Measurements from ENCODE around the gene CBR3.
"Not testable (repeated sequence)": the region's sequence is repeated elsewhere in the genome, so short reads cannot be mapped to it uniquely, and the experiment has no call there.

Gene CBR3

DNA sequence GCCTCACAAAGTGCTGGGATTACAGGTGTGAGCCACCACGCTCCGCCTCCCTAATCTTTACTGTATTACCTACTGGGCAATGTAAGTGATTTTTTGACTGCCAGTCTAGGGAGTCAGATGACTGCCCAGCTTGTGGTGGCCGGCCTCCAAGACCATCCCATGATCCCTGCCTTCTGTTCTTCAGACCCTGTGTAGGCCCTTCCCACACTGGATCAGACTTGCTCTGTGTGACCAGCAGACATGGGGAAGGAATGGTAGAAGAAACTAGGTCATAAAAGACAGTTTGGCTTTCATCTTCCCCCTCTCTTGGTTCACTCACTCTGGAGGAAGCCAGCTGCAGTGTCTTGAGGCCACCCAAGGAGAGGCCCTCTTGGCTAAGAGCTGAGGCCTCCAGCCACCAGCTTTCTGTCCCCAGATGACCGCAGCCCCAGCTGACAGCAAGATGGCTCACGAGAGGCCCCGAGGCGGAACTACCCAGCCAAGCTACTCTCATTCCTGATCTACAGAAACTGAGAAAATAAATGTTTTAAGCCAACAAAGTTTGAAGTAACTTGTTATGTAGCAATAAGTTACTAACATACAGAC lies 14.5 kb upstream of the CBR3 start:
- DNase-seq = no peak

DNA sequence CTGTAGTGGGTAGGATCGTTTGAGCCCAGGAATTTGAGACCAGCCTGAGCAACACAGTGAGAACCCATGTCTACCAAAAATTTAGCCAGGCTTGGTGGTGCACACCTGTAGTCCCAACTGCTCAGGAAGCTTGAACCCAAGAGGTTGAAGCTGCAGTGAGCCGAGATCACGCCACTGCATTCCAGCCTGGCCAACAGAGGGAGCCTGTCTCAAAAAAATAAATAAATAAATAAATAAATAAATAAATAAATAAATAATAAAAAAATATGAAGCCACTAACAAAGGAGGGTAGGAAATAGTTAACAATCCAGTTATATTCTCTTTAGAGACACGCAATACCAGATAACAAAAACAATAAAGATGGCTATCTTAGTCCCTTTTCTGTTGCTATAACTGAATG lies 11.9 kb upstream of the CBR3 start:
- DNase-seq = no peak

DNA sequence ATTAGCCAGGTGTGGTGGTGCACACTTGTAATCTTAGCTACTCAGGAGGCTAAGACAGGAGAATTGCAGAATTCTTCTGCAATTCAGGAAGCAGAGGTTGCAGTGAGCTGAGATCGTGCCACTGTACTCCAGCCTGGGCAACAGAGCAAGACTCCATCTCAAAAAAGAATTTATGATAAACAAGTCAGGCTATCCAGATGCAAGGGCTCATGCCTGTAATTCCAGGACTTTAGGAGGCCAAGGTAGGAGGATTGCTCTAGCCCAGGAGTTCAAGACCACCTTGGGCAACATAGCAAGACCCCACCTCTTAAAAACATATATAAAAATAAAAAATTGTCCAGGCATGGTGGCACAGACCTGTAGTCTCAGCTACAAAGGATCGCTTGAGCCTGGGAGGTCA lies 10.5 kb upstream of the CBR3 start:
- DNase-seq = no peak

DNA sequence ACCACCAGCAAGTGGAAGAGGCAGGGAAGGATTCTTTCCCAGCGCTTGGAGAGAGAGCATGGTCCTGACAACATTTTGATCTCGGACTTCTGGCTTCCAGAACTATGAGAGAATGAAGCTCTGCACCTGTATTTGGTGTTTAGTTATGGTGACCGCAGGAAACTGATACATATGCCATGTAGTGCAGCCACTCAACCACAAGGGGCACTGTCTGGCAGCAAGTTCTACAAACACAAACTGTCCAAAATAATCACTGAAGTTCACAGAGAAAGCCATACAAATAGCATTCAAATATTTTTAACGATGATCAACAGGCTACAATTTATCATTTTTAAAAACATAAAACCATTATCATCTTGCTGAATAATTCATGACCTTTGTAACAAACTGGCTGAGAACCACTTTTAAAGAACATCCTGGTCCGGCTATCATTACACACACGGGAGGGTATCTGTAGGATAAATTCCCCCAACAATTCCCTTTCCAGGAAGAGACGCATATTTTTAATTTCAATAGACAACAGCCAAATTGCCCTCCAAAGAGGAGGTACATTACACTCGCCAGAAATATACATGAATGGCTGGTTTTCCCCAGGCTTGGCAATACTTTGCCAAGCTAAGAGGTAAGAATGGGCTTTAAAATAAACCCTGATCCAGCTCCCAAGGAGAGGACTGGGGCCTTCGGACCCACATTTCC lies 9.2 kb upstream of the CBR3 start:
- DNase-seq = no peak

DNA sequence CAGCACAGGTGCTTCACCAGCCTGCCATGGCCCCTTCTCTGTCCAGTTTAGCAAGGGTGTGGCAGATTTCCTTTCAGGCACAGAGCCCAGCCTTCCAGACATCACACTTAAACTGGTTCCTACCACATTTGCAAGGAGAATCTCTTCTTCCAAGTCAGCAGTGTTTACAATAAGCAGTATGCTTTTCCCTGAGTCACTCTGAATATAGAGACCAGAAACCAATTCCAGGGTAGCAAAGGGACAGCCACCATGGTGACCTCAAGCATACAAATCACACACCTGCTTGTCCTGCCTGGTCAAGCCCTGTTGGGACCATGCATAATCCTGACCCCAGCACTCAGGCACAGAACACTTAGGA lies 8.7 kb upstream of the CBR3 start:
- no peak for DNase-seq

DNA sequence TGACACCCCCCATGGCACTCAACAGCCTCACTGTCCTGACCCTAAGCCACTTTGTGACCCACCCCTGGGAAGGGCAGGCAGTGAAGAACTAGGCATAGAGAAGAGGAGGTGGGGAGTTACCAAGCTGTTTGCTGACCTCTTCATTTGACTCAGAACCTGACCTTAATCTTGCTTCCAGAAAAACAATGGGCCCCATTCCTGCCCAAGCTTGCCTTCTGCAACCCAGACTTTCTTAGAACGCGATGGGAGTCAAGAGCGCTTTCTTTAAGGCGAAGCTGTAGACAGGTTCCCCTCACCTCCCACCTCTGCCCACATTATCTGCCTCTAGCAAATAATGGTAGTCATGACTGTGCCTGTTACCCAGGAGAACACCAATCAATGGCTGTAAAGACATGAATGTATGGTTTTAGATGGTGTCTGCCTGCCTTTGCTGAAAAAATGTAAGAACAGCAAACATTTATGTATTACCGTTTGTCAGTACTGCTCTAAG lies 8.2 kb upstream of the CBR3 start:
- no peak for DNase-seq

DNA sequence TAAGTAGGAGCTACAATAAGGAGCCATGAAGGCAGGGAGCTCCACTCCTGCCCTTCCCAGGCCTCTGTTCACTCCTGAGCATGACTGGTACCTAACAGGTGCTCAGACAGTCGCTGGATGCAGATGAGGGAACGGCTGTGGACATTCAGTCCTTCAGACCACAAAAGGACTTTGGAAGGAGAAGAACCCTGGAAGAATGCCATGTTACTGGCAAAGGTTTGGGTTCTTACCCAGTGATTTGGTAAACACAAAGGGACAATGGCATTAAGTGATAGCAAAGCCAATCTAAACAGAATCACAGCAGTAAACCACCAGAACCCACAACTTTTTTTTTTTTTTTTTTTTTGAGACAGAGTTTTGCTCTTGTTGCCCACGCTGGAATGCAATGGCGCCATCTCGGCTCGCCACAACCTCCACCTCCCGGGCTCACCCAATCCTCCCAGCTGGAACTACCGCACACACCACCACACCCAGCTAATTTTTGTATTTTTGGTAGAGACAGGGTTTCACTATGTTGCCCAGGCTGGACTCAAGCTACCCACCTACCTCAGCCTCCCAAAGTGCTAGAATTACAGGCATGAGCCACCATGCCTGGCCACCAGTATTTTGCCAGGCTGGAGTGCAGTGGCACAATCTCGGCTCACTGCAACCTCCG lies 7.5 kb upstream of the CBR3 start:
- no peak for DNase-seq

DNA sequence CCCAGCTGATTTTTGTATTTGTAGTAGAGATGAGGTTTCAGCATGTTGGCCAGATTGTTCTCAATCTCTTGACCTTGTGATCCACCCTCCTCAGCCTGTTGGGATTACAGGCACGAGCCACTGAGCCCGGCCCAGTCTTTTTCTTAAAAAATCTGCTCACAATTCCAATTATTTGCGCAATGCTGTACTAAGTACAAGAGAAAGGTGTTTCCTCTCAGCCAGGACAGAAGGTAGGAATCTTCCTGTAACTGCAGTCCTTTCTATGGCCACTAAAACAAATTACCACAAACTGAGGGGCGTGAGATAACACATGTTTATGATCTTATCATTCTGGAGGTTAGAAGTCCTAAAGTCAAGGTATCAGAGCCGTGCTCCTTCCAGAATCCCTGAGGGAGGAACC lies 6.9 kb upstream of the CBR3 start:
- no peak for DNase-seq

DNA sequence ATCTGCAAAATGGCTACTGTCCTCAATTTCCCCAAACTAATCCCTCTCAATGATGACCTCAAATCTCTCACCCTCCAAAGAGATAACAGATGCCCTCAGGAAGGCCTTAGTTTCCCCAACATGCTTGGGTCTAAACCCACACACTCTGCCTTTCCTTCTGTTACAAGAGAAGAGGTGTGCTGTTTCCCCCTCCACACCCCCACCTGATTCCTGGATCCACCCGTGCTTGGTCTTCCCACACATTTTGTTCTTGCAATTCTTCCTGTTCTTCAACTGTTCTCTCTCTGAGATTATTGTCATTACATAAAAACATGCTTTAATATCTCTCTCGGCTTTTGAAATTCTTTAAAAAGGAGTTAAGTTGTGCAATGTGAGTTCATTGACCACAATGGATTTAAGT lies 5.7 kb upstream of the CBR3 start:
- DNase-seq = no peak

DNA sequence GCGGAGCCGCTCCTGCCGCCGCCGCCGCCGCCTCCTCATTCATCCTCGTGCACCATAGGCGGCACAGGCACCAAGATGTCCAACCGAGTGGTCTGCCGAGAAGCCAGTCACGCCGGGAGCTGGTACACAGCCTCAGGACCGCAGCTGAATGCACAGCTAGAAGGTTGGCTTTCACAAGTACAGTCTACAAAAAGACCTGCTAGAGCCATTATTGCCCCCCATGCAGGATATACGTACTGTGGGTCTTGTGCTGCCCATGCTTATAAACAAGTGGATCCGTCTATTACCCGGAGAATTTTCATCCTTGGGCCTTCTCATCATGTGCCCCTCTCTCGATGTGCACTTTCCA lies 4.5 kb upstream of the CBR3 start:
- not testable (repeated sequence) for DNase-seq

DNA sequence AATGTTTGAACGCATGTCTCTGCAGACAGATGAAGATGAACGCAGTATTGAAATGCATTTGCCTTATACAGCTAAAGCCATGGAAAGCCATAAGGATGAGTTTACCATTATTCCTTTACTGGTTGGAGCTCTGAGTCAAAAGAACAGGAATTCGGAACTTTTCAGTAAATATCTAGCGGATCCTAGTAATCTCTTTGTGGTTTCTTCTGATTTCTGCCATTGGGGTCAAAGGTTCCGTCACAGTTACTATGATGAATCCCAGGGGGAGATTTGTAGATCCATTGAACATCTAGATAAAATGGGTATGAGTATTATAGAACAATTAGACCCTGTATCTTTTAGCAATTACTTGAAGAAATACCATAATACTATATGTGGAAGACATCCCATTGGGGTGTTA lies 4.0 kb upstream of the CBR3 start:
- DNase-seq = not testable (repeated sequence)

DNA sequence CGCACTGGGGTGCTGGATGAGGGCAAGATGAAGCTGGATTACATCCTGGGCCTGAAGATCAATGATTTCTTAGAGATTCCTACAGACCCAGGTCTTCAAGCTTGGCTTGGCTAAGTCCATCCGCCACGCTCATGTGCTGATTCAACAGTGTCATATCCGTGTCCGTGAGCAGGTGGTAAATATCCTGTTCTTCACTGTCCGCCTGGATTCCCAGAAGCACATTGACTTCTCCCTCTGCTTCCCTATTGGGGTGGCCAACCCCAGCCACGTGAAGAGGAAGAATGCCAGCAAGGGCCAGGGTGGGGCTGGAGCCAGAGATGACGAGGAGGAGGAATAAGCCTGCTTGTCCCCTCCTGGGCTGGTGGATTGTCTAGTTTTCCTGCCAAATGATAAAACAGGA lies 2.2 kb upstream of the CBR3 start:
- no peak for DNase-seq

DNA sequence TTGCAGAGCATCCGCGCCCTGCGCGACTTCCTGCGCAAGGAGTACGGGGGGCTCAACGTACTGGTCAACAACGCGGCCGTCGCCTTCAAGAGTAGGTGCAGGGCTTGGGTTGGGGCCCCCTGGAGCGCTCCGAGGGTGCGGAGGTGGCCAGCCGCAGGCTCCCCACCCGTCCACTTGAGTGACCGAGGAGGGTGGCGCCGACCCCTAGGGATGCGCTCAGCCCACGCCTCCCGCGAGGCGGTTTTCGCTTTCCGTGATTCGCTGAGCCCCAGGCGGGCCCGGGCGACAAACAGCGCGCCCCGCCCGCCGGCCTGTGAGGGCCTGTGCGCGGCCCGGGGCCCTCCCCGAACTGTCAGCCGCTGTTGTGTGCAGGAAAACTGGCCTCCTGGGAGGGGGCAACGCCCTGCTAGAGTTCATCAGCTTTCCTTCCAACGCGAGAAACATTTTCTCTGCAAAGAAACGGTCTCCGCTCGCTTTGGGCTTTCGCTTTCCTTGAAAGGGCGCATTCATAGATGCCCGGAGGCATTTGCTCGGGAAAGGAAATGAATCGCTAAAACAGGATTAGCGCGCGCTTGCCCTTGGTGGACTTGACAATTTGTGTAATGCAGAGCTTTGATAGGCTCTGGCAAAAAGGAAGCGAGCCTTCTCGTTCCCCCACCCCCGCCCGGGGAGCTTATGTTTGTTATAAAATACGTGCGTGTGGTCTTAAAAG lies 668 bp downstream of the CBR3 start:
- DNase-seq = peak; percentile 79

DNA sequence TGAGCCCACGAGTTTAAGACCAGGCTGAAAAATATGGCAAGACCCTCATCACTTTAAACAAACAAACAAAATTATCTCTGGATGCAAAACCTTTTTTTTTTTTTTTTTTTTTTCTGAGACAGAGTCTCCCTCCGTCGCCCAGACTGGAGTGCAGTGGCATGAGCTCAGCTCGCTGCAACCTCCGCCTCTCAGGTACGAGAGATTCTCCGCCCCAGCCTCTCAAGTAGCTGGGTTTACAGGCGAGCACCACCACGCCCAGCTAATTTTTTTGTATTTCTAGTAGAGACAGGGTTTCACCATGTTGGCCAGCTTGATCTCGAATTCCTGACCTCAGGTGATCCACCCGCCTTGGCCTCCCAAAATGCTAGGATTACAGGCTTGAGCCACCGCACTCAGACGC lies 4.9 kb downstream of the CBR3 start:
- DNase-seq = not testable (repeated sequence)

DNA sequence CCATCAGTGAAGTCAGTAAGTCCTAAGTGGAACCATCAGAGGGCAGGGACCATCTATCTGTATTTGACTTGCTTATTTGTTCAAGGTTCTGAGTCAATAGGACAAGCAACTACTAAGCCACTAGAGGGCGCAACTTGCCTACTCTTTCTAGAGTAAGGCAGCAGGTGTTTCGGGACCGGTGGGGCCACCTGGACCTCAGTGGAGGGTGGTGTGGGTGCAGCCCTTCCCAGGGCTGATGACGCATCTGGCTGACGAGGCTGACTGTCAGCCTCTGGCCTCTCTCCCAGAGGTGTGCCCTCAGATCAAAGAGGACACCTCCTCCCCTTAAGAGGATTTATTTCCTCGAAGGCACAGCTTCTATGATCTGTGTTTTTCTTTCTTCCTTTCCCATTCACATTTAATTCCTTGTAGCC lies 6.6 kb downstream of the CBR3 start:
- DNase-seq = peak; percentile 69

DNA sequence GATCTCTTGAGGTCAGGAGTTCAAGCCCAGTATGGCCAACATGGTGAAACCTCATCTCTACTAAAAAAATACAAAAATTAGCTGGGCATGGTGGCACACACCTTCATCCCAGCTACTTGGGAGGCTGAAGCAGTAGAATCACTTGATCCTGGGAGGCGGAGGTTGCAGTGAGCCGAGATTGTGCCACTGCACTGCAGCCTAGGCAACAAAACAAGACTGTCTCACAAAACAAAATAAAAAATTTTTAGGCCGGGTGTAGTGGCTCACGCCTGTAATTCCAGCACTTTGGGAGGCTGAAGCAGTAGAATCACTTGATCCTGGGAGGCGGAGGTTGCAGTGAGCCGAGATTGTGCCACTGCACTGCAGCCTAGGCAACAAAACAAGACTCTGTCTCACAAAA lies 9.4 kb downstream of the CBR3 start:
- not testable (repeated sequence) for DNase-seq

DNA sequence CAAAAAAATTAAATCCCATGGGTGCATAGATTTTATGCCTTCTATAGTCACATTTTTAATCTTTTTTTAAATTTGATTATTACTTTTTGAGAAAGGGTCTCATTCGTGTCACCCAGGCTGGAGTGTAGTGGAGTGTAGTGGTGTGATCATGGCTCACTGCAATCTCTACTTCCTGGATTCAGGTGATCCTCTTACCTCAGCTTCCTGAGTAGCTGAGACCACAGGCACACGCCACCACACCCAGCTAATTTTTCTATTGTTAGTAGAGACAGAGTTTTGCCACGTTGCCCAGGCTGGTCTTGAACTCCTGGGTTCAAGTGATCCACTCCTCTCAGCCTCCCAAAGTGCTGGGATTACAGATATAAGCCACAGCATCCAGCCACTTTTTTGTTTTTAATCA lies 10.4 kb downstream of the CBR3 start:
- no peak for DNase-seq

DNA sequence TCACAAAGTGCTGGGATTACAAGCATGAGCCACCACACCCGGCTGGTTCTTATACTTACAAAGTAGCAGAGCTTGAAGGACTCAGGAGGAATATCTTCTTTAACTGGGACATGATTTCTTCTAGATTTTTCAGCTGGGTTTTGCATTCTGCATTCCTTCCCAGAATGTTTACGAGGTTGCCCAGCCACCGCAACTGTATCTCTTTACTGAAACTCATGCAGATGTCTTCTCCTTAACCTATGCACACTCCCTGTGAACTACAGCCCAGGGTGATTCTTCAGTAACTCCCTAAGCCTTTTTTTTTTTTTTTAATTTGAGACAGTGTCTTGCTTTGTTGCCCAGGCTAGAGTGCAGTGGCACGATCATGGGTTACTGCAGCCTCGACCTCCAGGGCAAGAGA lies 13.0 kb downstream of the CBR3 start:
- DNase-seq = no peak

DNA sequence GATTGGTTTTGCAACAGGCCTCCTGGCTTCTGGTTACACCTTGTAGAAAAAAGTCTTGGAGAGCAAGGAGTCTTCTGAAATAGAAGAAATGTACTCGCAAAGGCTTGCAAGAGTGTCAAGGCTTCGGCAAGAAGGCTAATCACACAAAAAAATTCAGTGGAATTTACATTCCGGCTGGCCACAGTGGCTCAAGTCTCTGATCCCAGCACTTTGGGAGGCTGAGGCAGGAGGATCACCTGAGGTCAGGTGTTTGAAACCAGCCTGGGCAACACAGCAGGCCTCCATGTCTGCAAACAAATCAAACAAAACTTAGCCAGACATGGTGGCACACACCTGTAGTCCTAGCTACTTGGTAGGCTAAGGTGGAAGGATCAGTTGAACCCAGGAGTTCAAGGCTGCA lies 14.0 kb downstream of the CBR3 start:
- DNase-seq = no peak

DNA sequence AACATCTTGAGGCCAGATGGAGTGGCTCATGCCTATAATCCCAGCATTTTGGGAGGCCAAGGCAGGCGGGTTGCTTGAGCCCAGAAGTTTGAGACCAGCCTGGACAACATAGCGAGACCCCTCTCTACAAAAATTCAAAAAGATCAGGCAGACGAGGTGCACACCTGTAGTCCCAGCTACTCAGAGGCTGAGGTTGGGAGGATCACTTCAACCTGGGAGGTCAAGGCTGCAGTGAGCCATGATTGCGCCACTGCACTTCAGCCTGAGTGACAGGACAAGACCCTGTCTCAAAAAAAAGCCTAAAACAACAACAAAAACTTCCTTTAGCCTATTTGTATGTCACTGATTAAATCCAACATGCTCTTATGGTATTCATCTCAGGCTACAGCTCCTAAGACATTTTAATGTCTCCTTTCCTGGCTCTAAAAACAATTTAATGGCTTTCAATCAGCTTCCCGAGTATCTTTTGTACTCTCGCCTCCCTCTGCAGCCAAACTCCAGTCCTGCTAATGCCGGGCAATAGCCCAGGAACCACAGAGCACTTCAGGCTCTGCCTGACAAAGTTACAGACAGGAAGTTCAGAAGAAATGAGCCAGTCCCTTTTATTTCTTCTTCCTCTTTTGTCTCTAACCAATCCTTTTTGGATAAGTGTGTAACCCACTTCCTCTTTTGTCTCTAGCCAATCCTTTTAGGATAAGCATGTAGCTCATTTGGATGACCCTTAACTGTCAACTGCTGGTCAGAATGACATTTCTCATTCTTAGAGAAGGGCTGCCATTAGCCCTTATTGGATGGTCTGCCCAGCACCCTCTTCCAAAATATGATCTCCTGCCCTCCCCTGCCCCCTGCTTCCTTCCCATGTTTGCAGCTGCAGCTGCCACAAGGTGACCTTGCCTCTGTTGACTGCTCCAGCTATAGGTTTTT lies 15.2 kb downstream of the CBR3 start:
- DNase-seq = no peak

DNA sequence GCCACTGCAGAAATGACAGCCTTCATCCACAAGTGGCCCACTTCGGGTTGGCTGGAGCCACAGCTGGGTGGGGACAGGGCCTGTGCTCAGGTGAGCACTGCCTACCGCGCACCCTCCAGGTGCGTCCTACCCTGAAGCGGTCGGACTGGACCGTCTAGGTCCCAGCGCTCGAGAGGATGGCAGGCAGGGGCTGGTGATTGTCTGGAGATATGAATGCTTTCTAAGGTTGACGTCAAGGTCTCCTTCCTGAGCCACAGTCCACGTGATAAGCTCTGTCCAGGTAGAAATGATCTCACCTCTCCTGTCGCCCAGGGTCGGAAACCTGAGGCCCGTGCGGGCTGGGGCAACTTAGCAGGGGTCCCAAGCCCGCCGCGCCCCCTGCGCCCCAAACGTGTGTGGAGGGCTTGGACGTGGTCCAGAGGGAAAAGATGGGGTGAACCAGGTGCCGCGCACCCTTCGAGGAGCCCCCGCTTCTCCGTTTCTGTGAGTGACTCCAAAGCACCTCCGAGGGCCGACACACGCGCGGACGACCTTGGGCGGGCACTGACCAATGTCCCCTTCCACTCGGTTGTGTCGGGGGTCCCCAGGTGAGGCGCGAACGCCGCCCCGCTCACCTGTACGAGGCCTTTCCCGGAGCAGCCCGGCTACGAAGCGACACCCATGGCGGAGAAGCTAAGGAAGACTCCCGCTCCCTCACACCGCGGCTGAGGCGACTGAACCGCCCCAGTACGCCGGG lies 20.9 kb downstream of the CBR3 start:
- DNase-seq = no peak

DNA sequence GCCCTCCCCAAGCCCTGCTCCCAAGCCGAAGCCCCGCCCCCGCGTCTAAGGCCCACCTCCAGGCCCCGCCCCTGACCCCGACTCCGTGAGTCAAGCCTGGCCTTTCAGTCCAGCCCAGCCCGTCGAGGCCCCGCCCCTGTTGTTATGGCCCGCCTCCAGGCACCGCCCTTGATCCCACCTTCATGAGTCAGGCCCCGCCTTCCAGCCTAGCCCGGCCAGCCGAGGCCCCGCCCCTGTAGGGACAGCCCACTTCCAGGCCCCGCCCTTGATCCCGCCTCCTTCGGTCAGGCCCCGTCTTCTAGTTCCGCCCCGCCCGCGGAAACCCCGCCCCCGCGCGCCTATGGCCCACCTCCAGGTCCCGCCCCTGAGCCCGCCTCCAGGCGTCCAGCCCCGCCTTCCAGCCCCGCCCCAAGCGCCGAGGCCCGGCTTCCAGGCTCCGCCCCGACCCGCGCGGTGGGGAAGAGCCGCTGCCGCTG lies 21.5 kb downstream of the CBR3 start:
- peak; percentile 100 for DNase-seq
